Measurements from ENCODE around the gene FILIP1L. TPM values are rescaled to one million over a fixed set of nuclear protein-coding genes. Genes with fewer than 3 reads are reported as not detected.

FILIP1L gene
- polyA plus RNA-seq, 1 donor (not counting 4 experiments of a cell fraction or from before 2014, with no cell fraction given) = 14.7 TPM

DNA sequence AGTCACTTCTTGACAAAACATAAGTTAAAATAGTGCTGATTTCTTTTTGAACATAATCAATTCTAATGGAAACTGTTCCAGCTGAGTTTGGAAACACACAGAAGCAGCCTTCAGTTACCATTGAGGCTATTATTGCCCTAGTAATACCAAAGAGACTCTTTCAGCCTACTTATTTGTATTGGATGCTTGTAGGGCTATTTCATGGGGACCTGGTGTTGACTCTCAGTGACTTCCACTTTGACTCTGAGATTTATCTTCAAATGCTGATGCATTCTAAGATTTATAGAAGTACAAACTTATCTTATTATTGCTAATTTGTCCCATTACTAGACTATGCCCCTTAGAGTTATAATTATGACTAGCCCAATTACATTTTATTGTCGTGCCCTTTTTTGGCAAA lies 229.2 kb downstream of the FILIP1L start:
- TF ChIP-seq EZH2 (IDR thresholded peaks at IDR 0.05; ENCODE audit: low read length) = no peak
- TF ChIP-seq, protein P1, sequence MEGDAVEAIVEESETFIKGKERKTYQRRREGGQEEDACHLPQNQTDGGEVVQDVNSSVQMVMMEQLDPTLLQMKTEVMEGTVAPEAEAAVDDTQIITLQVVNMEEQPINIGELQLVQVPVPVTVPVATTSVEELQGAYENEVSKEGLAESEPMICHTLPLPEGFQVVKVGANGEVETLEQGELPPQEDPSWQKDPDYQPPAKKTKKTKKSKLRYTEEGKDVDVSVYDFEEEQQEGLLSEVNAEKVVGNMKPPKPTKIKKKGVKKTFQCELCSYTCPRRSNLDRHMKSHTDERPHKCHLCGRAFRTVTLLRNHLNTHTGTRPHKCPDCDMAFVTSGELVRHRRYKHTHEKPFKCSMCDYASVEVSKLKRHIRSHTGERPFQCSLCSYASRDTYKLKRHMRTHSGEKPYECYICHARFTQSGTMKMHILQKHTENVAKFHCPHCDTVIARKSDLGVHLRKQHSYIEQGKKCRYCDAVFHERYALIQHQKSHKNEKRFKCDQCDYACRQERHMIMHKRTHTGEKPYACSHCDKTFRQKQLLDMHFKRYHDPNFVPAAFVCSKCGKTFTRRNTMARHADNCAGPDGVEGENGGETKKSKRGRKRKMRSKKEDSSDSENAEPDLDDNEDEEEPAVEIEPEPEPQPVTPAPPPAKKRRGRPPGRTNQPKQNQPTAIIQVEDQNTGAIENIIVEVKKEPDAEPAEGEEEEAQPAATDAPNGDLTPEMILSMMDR (optimal IDR thresholded peaks at IDR 0.05 in 1 of 3, IDR thresholded peaks at IDR 0.05 in 1 of 3, conservative IDR thresholded peaks at IDR 0.05 in 1 of 3; ENCODE audit: extremely low read depth in 1 of 3, insufficient read depth in 2 of 3, low read length in 3 of 3) = no peak
- H3K79me2 ChIP-seq (ENCODE audit: control insufficient read depth, insufficient read depth, low read length) = no peaks in the 10 kb centered on the region
- no peaks in the 10 kb centered on the region for H3K36me3 ChIP-seq (ENCODE audit: control insufficient read depth in 2 of 2, extremely low read depth in 1 of 2, insufficient read depth in 2 of 2, low read length in 2 of 2)
- no peak overlapping the region for H2AFZ ChIP-seq (ENCODE audit: control insufficient read depth, low read length)
- H4K20me1 ChIP-seq (ENCODE audit: control insufficient read depth, extremely low read depth, insufficient read depth, low read length) = no peaks in the 10 kb centered on the region
- no peaks in the 10 kb centered on the region for H3K9me1 ChIP-seq (ENCODE audit: control insufficient read depth, extremely low read depth, insufficient read depth, low read length)
- H3K9ac ChIP-seq (ENCODE audit: control insufficient read depth, extremely low read depth, insufficient read depth, low read length) = no peak overlapping the region
- no peak for DNase-seq (ENCODE audit: low read depth, low spot score)
- FAIRE-seq = peak; percentile 49
- dilution Hi-C loops (cut with MboI; ENCODE audit: extremely low pct_ligation_motif_present, low sequenced_read_pairs) = no loop called here
- H3K27ac ChIP-seq (ENCODE audit: control insufficient read depth, insufficient read depth, low read length) = no peak overlapping the region
- peak overlapping the region; percentile 57 for H3K4me2 ChIP-seq (ENCODE audit: control insufficient read depth, extremely low read depth, insufficient read depth, low read depth, low read length)
- H3K9me3 ChIP-seq (ENCODE audit: control insufficient read depth, low read depth, low read length) = no peaks in the 10 kb centered on the region
- peaks cover 7% of the 10 kb centered on the region for H3K4me1 ChIP-seq (ENCODE audit: control insufficient read depth, extremely low read depth, insufficient read depth, low read length)
- no peak overlapping the region for H3K4me3 ChIP-seq (ENCODE audit: control insufficient read depth in 2 of 3, extremely low read depth in 1 of 3, insufficient read depth in 2 of 3, low read depth in 1 of 3, low read length in 3 of 3)
- H3K27me3 ChIP-seq (ENCODE audit: control insufficient read depth, extremely low read depth, insufficient read depth, low read length) = no peaks in the 10 kb centered on the region

DNA sequence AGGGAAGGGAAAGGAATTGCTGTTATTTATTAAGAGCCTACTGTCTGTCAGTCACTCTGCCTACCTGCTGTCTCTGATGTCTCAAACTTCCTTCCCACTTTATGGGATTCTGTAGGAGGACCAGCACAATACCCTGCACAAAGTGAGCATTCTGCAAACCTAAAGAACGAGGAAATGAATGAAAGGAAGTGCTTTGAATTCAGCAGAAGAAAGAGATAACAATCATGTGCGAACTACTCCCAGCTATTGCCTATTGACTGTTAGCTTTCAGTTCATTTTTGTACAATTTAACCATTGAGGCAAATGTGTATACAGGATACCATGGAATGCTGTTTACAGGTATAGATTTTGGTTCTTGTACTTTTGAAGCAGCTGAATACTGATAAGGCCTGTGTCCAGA lies 229.8 kb downstream of the FILIP1L start:
- peak; percentile 86 for FAIRE-seq
- Histone ChIP-seq H2AFZ (ENCODE audit: control insufficient read depth, low read length) (peak overlapping the region; percentile 46), H3K9me1 (ENCODE audit: control insufficient read depth, extremely low read depth, insufficient read depth, low read length) (no peaks in the 10 kb centered on the region), H3K4me3 (ENCODE audit: control insufficient read depth in 2 of 3, extremely low read depth in 1 of 3, insufficient read depth in 2 of 3, low read depth in 1 of 3, low read length in 3 of 3) (peak overlapping the region in 1 of 3 experiments; percentile 13), H3K27ac (ENCODE audit: control insufficient read depth, insufficient read depth, low read length) (no peak overlapping the region), H3K4me2 (ENCODE audit: control insufficient read depth, extremely low read depth, insufficient read depth, low read depth, low read length) (peak overlapping the region; percentile 57), H3K4me1 (ENCODE audit: control insufficient read depth, extremely low read depth, insufficient read depth, low read length) (peaks cover 7% of the 10 kb centered on the region), H3K79me2 (ENCODE audit: control insufficient read depth, insufficient read depth, low read length) (peaks cover 2% of the 10 kb centered on the region), H3K36me3 (ENCODE audit: control insufficient read depth in 2 of 2, extremely low read depth in 1 of 2, insufficient read depth in 2 of 2, low read length in 2 of 2) (no peaks in the 10 kb centered on the region), H3K27me3 (ENCODE audit: control insufficient read depth, extremely low read depth, insufficient read depth, low read length) (no peaks in the 10 kb centered on the region), H3K9me3 (ENCODE audit: control insufficient read depth, low read depth, low read length) (no peaks in the 10 kb centered on the region), H4K20me1 (ENCODE audit: control insufficient read depth, extremely low read depth, insufficient read depth, low read length) (no peaks in the 10 kb centered on the region), H3K9ac (ENCODE audit: control insufficient read depth, extremely low read depth, insufficient read depth, low read length) (no peak overlapping the region)
- DNase-seq (ENCODE audit: low read depth, low spot score) = no peak
- dilution Hi-C loops (cut with MboI; ENCODE audit: extremely low pct_ligation_motif_present, low sequenced_read_pairs) = no loop called here
- TF ChIP-seq EZH2 (IDR thresholded peaks at IDR 0.05; ENCODE audit: low read length) = no peak
- TF ChIP-seq, protein P1 (optimal IDR thresholded peaks at IDR 0.05 in 1 of 3, IDR thresholded peaks at IDR 0.05 in 1 of 3, conservative IDR thresholded peaks at IDR 0.05 in 1 of 3; ENCODE audit: extremely low read depth in 1 of 3, insufficient read depth in 2 of 3, low read length in 3 of 3) = no peak

All from keratinocyte (primary cell).